K562 (cell line): ENCODE results near the gene PSORS1C2. TPM values are rescaled to one million over a fixed set of nuclear protein-coding genes. Genes with fewer than 3 reads are reported as not detected.

Experiments
- ATAC-seq: fragments of 200-7000 bp; cut with Tn5 transposase; 3 replicates; pipeline ENCODE4 v1.9.1; 2020; ENCODE audit warnings: moderate library complexity
- BruUV-seq: library from RNA; stranded (reverse); fragments of 400-500 nt; replicated peaks from 2 replicates; lab custom pipeline; 2021; lab: Mats Ljungman, UMichigan
- CTCF ChIA-PET: fragments of 300-600 bp; formaldehyde crosslinking; extraction: SDS; loops from one replicate; lab custom pipeline; 2021; ENCODE audit warnings: low intra/inter-chr PET ratio; lab: Yijun Ruan, JAX
- POLR2A ChIA-PET: fragments of 300-600, 350-650 bp; sonication (Branson Sonifier 250); formaldehyde crosslinking; extraction: SDS; loops from one replicate; lab custom pipeline; 2021; ENCODE audit warnings: antibody characterized with exemption, inconsistent platforms; lab: Yijun Ruan, JAX
- DNase-seq, 4 experiments: peaks; one replicate each; pipeline versions ENCODE4 v3.0.0 to v3.0.0-alpha.2; 2011 to 2018; ENCODE audit warnings: low spot score in 3 of 4, mixed read lengths in 3 of 4; ENCODE audit errors: extremely low read depth in 1 of 4
- FAIRE-seq: peaks from 2 replicates; lab custom pipeline; 2011; peaks lifted over from hg19 to GRCh38; lab: Jason Lieb, UNC
- H2AFZ ChIP-seq: 2 replicates; pipeline ENCODE4 v1.6.0; 2011; ENCODE audit warnings: low read depth, low read length, control low read depth, inconsistent platforms
- H3K27ac ChIP-seq: fragments of 200-600 bp; 3 replicates; pipeline ENCODE4 v1.8.0; 2011; ENCODE audit warnings: low read depth, mild to moderate bottlenecking, control low read depth, inconsistent platforms, low read length, moderate library complexity, mixed read lengths; ENCODE audit errors: extremely low read depth
- H3K27me3 ChIP-seq, 2 experiments: fragments of 300-600 bp in 1 of 2; 2 replicates in 1 of 2; 3 replicates in 1 of 2; pipeline versions ENCODE4 v1.6.0 to v1.8.0; 2011; ENCODE audit warnings: inconsistent platforms in 2 of 2, low read length in 2 of 2, mild to moderate bottlenecking in 1 of 2, mixed read lengths in 1 of 2, moderate library complexity in 1 of 2; ENCODE audit not compliant: control insufficient read depth in 2 of 2, insufficient read depth in 2 of 2
- H3K36me3 ChIP-seq: fragments of 300-600 bp; 3 replicates; pipeline ENCODE4 v1.8.0; 2011; ENCODE audit warnings: mild to moderate bottlenecking, low read length, inconsistent platforms; ENCODE audit not compliant: control insufficient read depth, insufficient read depth
- H3K4me1 ChIP-seq, 2 experiments: fragments of 200-600 bp in 1 of 2; replicated peaks in 1 of 2; 2 replicates in 1 of 2; 3 replicates in 1 of 2; pipeline versions ENCODE4 v1.5.1 to v1.8.0; 2011; ENCODE audit warnings: inconsistent platforms in 2 of 2, low read length in 2 of 2, mild to moderate bottlenecking in 1 of 2, mixed read lengths in 1 of 2, moderate library complexity in 1 of 2; ENCODE audit not compliant: control insufficient read depth in 2 of 2, insufficient read depth in 2 of 2
- H3K4me2 ChIP-seq: 2 replicates; pipeline ENCODE4 v1.6.1; 2011; ENCODE audit warnings: low read length, control low read depth, inconsistent platforms, mixed read lengths; ENCODE audit not compliant: insufficient read depth
- H3K4me3 ChIP-seq: fragments of 200-600 bp; sonication (generic), shearing (Covaris generic); 2 replicates; pipeline ENCODE4 v1.5.1; 2016; ENCODE audit warnings: control low read depth, inconsistent platforms
- H3K79me2 ChIP-seq: fragments of 200-600 bp; 3 replicates; pipeline ENCODE4 v1.8.0; 2011; ENCODE audit warnings: low read length, inconsistent platforms; ENCODE audit not compliant: control insufficient read depth, insufficient read depth
- H3K9ac ChIP-seq, 2 experiments: 2 replicates each; pipeline versions ENCODE4 v1.6.0 to v1.6.1; 2011; ENCODE audit warnings: low read depth in 2 of 2, low read length in 2 of 2, control low read depth in 1 of 2, inconsistent platforms in 1 of 2, mild to moderate bottlenecking in 1 of 2, mixed read lengths in 1 of 2; ENCODE audit not compliant: insufficient read depth in 1 of 2
- H3K9me1 ChIP-seq: one replicate; pipeline ENCODE4 v1.6.0; 2011; ENCODE audit warnings: inconsistent platforms, mild to moderate bottlenecking, low read length, moderate library complexity; ENCODE audit not compliant: control insufficient read depth, insufficient read depth
- H3K9me3 ChIP-seq: replicated peaks from 2 replicates; pipeline ENCODE4 v1.5.1; 2011; ENCODE audit warnings: low read depth, low read length, inconsistent platforms; ENCODE audit not compliant: control insufficient read depth, insufficient read depth
- H4K20me1 ChIP-seq: replicated peaks from 2 replicates; pipeline ENCODE4 v1.6.1; 2011; ENCODE audit warnings: low read length, inconsistent platforms, mixed read lengths; ENCODE audit not compliant: control insufficient read depth, insufficient read depth
- KAT2B ChIP-seq: IDR thresholded peaks from one replicate; pipeline ENCODE4 v1.6.1; 2012; ENCODE audit warnings: low read depth, mild to moderate bottlenecking, control low read depth, inconsistent platforms, low read length, moderate library complexity
- KDM2B ChIP-seq: fragments of 250-450 bp; sonication (Bioruptor Pico); IDR thresholded peaks from 2 replicates; pipeline ENCODE4 v1.8.0; 2021; ENCODE audit warnings: mild to moderate bottlenecking, moderate library complexity
- MEIS2 ChIP-seq: fragments of 450-650 bp; IDR thresholded peaks from 2 replicates; pipeline ENCODE4 v1.6.1; 2014; ENCODE audit warnings: mild to moderate bottlenecking; ENCODE audit not compliant: partially characterized antibody
- RB1 ChIP-seq: fragments of 450-650 bp; IDR thresholded peaks from 2 replicates; pipeline ENCODE4 v1.6.1; 2017; ENCODE audit warnings: low read depth, mild to moderate bottlenecking
- REST ChIP-seq, 2 experiments: fragments of 450-650 bp; formaldehyde crosslinking in 1 of 2; IDR thresholded peaks; 2 replicates each; pipeline versions ENCODE4 v1.4.0 to v1.6.1; 2014 to 2020; ENCODE audit warnings: mild to moderate bottlenecking in 2 of 2, borderline replicate concordance in 1 of 2, low read depth in 1 of 2
- RHOXF2B ChIP-seq: fragments of 250-450 bp; sonication (Bioruptor Pico); conservative IDR thresholded peaks from 2 replicates; pipeline ENCODE4 v1.5.1; 2021
- TCF3 ChIP-seq: sonication (generic); formaldehyde crosslinking; IDR thresholded peaks from 2 replicates; pipeline ENCODE4 v1.4.0; 2020; ENCODE audit warnings: mild to moderate bottlenecking, missing genetic modification reagents
- ZBTB43 ChIP-seq: sonication (generic); formaldehyde crosslinking; IDR thresholded peaks from 2 replicates; pipeline ENCODE4 v1.8.0; 2023; ENCODE audit warnings: mild to moderate bottlenecking, missing genetic modification reagents
- ZFP91 ChIP-seq: sonication (generic); formaldehyde crosslinking; IDR thresholded peaks from 2 replicates; pipeline ENCODE4 v1.8.0; 2022; ENCODE audit warnings: mild to moderate bottlenecking, missing genetic modification reagents
- WGBS: fragments of 100-300 bp; shearing (Covaris generic); methylation state at CpG from one replicate; pipeline ENCODE4 v1.1.6; 2016; ENCODE audit warnings: low coverage, mixed read lengths; ENCODE audit not compliant: insufficient coverage; ENCODE audit errors: missing lambda C conversion rate; 5-methylcytosine and 5-hydroxymethylcytosine counted together
- in situ Hi-C: fragments of 300-500 bp; cut with MboI; formaldehyde crosslinking; loops from 4 replicates; pipeline ENCODE4 v1.15.0; 2018; ENCODE audit warnings: inconsistent platforms, mixed read lengths
- intact Hi-C: fragments of 100-400 bp; cut with micrococcal nuclease; formaldehyde crosslinking; loops from 2 replicates; pipeline ENCODE4 v1.14.2; 2022
- polyA plus RNA-seq, 8 experiments: library from polyadenylated mRNA; depleted of rRNA in 4 of 8; stranded (reverse) in 5 of 8; unstranded in 3 of 8; fragments of >200 nt; fragmentation: Nextera tagmentation in 2 of 8; fragmentation: Illumina TruSeq in 1 of 8; extraction: Ambion mirVana in 2 of 8; extraction: Trizol in 1 of 8; gene quantifications; 2 replicates each; pipeline versions ENCODE4 v1.2.1 to v1.2.3, GENCODE V29; 2011 to 2014; ENCODE audit warnings: inconsistent platforms in 1 of 8, missing spikeins in 1 of 8
- total RNA-seq, 7 experiments: library from RNA; depleted of rRNA in 6 of 7; stranded (reverse); fragments of >200 nt in 6 of 7; fragmentation: Illumina TruSeq in 2 of 7; extraction: Trizol in 2 of 7; gene quantifications; 2 replicates each; pipeline versions ENCODE4 v1.2.1 to v1.2.3, GENCODE V29; 2011 to 2021; ENCODE audit warnings: low replicate concordance in 1 of 7

Gene PSORS1C2
- total and polyA plus RNA-seq, 9 of the 15 experiments (the other 6 are each of a cell fraction or from before 2014, with no cell fraction given): not detected

- no peak overlapping the region for H3K27ac ChIP-seq
- CTCF ChIA-PET: no interaction called here
- no peak overlapping the region for H3K4me2 ChIP-seq
- ATAC-seq: no peak
- H3K9me3 ChIP-seq: no peaks in the 10 kb centered on the region
- no peak for FAIRE-seq
- H3K9me1 ChIP-seq: no peaks in the 10 kb centered on the region
- intact Hi-C loops: no loop called here
- DNase-seq: no peak
- POLR2A ChIA-PET: interaction anchor here (0.6 to 1.9 kb wide), 4 partner anchors 10 to 607 kb away, joined by 3 to 5 read pairs (median 3); partner anchors contain the start of genes C6orf15 and PSORS1C1
- no peak overlapping the region for H2AFZ ChIP-seq
- in situ Hi-C loops: no loop called here
- H3K4me3 ChIP-seq: no peak overlapping the region
- peaks cover 6 to 22% of the 10 kb centered on the region in 2 experiments; a peak in 4 of 5 replicates for H3K4me1 ChIP-seq
- no TSS peak for BruUV-seq
- no peaks in the 10 kb centered on the region for H3K79me2 ChIP-seq
- WGBS: 1% methylated on average over 6 of the region's 8 CpGs
- peaks cover 39 to 80% of the 10 kb centered on the region in 2 experiments; a peak in 4 of 5 replicates for H3K27me3 ChIP-seq
- no peaks in the 10 kb centered on the region for H3K36me3 ChIP-seq
- H4K20me1 ChIP-seq: peaks cover 14% of the 10 kb centered on the region
- no peak overlapping the region for H3K9ac ChIP-seq
- TF ChIP-seq ZBTB43: no peak
- TF ChIP-seq TCF3 (CRISPR knock-in tag): no peak
- TF ChIP-seq RB1: no peak
- no peak for TF ChIP-seq MEIS2
- TF ChIP-seq ZFP91 (CRISPR knock-in tag): no peak
- TF ChIP-seq REST (IDR thresholded peaks at IDR 0.05; ENCODE audit: borderline replicate concordance): no peak
- no peak for TF ChIP-seq REST (CRISPR knock-in tag; IDR thresholded peaks at IDR 0.05; ENCODE audit: low read depth)
- no peak for TF ChIP-seq KDM2B (CRISPR knock-in tag)
- TF ChIP-seq RHOXF2B: no peak
- no peak for TF ChIP-seq KAT2B
Observed at GRCh38 chr6:31125162-31125561, 13.7 kb downstream of the PSORS1C2 start.
